Hematopoietic multipotent progenitor cell treated with erythropoietin and hydrocortisone succinate and interleukin-3 and kit ligand, for 8 days (in vitro differentiated cells): ENCODE results near the gene MUTYH.

ENCODE experiments used
- DNase-seq: peaks from one replicate; pipeline ENCODE4 v3.0.0-alpha.2; 2015

The MUTYH gene

DNA sequence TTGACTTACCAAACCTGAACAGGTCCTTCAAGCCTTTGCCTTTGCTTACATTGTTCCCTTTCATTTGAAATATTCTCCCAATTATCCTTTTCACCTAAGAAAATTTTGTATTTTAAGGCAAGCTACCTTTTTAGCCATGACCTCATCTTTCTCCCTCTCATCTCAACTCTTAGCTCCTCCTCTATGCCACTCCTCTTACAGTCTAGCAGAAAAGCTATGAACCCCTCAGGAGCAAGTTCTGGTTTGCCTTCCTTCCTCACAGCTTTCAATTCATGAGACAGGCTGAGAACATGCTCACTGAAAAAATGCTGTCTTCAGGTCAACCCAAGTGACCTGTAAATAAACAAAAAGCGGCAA is 8.3 kb upstream of the MUTYH start:
- no peak for DNase-seq

DNA sequence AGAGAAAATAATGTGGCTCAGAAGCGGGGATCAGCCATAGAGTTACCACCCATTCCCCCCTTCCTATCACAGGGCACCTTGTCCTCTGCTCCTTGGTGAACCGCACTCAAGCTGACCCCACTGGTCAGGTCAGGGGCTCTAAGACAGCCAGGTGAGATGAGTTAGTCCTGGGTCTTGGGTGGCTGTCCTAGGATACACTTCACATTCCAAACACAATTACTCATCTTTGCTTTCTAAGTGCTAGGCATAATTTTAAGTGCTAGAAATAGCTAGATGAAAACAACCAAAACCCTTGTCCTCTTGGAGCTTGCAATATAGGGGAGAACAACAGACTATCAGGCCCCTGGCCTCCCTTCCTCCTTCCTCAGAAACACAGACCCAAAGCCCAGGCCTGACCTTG is 7.8 kb upstream of the MUTYH start:
- no peak for DNase-seq

DNA sequence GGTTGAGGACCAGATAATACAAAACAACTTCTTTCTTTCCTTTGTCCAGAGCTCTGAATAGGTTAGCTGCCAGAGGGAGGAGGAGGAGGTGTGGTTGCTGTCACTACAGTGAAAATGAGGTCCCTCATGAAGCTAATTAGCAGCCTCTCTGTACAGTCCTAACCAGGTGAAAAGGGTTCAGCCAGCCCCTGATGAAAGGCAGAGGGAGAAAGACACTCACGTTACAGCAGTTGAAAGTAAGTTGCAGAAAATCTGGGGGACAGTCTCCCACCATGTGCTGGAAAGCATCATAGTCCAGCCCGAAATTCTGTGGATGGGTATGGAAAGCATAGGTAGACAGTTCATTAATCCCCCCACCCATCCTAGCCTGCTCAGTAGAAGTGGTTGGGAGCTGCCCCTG is 6.2 kb upstream of the MUTYH start:
- no peak for DNase-seq

DNA sequence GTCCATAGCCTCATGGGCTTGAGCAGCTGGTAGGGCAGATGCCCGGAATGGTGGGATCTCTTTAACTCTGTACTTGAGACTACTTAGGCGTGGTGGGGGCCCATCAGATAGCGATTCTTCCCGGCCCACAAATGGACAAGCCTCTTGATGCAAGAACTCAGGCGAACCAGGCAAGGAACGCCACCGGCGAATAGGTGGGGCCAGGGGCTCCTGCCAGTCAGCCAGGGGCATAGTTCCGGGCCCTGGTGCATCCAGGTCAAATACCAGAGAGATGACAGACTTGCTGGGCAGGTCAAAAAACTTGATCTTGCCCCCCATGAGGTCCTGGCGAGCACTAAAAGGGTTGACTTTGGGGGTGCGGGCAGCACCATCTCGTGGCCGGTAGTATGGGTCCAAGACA is 4.8 kb upstream of the MUTYH start:
- no peak for DNase-seq

DNA sequence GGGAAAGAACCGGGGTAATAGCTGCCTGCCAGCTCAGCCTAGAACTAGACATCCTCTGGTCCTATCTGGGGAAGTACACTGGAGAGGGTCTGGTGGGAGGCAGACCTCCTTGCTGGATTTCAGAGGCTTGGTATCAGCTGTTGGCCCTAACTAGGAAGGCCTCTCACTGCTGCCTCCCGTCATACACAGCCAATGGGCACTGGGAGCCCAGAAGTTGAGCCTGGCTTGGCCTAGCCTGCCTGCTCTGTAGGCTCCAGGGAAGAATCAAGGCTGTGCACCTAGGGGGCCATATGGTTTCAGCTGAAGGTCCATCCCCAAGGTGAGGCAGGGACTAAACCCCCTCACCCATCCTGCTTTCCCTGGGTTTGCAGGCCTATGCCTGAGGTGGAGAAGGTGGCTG is 4.3 kb upstream of the MUTYH start:
- DNase-seq, result no peak

DNA sequence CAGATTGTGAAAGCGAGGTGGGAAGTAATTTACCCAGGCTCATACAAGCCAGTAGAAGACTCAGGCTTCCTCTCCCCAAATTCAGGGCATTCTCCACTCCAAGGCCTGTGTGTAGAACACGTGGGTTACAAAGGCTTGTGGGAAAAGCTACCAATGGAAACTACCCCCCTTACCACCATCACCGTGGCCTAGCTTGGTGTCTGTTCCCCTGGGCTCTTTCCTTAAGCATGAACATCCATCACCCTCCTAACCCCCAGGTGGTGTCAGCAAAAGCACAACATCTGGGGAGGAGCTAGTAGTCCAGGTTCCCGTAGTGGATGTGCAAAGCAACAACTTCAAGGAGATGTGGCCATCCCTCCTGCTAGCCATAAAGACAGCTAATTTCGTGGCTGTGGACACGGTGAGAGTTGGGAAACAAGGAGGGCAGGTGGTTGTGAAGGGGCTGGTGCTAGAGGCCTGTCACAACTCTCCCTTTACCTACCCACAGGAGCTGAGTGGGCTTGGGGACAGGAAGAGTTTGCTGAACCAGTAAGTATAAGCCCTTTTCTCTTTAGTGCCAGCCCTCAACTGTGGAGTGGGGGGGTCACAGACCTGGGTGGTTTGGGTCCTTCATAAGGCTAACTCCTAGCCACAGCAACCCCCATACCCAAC is 701 bp upstream of the MUTYH start:
- peak; percentile 69 for DNase-seq

DNA sequence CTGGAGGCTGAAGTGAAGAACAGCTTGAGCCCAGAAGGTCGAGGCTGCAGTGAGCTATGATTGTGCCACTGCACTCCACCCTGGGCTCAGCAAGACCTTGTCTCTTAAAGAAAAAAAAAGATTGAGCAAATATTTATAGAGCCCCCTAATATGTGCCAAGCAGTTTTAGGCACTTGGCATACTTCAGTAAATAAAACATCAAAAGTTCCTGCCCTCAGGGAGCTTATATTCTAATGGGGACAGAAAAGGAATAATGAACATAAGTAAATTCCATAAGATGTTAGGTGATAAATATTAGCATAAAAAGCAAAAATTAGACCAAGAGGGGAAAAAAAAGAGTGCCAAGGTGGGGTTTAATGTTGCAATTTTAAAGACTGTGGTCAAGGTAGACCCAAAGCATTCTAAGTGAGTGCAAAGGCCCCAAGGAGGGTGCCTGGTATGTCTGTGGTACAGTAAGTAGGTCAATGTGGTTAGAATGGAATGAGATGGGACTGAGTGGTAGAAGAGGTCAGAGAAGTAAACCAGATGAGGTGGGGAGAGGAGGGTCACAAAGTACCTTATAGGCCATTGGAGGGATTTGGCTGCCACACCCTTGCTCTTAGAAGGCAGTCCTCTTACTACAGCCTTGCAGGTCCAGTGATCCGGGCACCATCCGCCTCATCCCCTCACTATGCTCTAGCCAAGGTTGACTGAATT is 2.5 kb downstream of the MUTYH start:
- no peak for DNase-seq

DNA sequence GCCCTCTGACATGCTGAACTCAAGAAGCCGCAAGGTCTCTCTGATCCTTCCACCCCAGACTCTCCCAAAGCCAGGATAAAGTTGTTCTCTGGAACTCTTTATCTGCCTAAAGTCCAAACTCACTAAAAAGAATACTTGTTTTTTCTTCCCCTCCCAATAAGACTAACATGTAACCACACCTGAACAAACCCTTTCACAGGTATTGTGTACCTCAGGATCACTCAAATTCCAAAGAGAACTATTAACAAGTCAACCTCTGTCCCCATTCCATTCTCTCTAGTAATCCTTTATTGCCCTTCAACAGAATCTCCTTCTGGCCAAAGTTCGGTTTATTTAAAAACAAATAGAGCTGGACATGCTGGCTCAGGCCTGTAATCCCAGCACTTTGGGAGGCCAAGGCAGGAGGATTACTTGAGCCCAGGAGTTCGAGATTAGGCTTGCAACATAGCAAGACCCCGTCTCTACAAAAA is 4.3 kb downstream of the MUTYH start:
- DNase-seq, result no peak

DNA sequence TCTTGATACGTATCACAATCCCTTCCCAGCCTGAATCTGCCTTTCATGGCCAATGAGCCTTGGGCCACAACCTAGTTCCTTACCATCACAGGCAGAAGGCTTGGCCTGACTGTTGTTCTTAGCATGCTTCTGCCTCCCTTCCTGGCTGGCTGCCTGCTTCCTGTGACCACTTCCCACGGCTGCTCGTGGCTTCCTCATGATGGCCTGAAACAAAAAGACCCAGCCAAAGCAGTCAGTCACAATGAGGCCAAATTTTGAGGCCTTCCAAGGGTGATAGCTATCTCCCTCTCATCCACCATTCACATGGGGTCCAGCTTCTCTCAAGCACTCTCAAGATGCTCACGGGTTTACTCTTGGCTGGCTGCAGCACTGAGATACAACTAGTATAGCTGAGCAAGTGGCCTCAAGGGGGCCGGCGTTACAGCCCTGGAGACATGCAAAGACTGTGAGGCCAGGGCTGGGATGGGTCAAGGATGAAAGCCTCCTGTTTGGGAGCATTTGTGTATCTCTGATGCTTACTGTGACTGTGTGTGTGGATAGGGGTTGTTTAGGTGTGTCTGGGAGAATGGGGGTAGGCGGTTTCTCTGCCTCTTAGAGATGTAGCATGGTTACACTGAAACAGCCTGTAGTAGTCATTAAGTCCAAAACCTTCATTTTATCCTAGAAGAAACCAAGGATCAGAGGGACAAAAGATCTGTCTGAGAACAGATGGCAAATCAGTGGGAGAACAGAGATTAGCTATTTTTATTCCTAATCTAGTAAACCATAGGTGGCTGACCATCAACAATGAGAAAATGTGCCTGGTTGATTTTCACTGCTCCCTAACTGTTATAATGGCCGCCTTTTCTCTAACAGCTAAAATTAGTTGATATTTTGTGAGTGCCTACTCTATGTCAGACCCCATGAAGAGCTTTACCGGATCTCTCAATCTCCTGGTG is 5.7 kb downstream of the MUTYH start:
- no peak for DNase-seq

DNA sequence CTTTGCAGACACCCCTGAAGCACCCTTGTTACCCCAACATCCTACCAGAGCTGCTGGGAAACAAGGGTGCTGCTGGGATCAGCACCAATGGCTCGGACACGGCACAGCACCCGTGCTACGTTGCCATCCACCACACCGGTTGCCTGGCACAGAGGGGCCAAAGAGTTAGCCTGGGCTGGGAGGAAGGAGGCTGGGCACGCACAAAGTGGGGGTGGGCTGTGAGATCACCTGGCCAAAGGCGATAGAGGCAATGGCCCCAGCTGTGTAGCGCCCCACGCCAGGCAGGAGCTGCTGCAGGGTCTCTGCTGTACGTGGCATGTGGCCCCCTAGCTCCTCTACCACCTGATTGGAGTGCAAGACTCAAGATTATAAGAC is 7.9 kb downstream of the MUTYH start:
- DNase-seq, result no peak

DNA sequence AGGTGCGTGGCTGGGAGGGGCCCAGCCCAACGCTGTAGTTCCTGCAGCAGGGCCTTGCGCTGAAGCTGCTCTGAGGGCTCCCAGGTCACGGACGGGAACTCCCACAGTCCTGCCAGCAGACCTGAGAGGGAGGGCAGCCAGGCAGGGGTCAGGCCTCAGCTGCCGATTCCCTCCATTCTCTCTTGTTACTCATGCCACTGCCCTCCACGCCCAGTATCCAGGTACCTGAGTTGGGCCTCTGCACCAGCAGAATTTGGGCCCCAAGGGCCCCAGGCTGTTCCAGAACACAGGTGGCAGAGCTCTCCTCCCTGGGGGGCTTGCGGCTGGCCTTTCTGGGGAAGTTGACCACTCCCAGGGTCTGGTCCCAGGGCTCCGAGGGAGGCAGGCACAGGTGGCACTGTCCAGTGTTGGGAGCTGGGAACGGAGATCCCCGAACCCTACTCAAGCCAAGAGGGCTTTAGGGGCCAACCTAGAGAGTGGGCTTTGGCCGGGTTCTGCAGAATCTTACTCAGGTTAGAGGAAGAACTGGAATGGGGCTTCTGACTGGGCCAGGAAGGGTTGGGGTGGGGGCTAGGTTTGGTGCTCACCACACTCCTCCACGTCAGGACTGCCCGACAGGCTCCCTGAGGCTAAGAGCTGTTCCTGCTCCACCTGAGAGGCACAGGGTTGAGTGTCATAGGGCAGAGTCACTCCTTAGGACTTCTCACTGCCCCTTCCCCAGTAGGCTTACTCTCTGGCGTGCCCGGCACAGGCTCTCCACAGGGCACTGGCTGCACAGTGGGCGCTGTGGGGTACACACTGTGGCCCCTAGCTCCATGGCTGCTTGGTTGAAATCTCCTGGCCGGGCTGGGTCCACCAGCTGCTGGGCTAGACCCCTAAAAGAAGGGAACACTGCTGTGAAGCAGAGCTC is 8.5 kb downstream of the MUTYH start:
- DNase-seq, result no peak

DNA sequence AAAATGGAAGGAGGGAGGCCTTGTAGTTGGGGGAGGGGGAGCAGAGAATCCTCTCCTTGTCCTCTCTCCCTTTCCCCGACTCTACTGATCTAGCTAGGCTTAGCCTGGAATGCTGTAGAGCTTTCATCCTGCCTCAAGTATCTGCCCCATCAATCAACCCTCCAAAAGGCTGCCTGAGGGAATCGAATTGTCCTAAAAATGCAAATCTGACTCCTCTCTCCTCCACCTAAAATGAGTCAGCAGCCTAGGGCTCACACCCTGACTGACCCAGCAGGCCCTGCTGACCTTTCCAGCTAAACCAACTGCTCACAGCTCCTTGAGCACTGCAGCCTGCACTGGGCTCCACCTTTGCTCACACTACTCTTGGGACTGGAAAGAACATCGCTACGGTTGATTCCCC is 10.8 kb downstream of the MUTYH start:
- DNase-seq, result no peak

DNA sequence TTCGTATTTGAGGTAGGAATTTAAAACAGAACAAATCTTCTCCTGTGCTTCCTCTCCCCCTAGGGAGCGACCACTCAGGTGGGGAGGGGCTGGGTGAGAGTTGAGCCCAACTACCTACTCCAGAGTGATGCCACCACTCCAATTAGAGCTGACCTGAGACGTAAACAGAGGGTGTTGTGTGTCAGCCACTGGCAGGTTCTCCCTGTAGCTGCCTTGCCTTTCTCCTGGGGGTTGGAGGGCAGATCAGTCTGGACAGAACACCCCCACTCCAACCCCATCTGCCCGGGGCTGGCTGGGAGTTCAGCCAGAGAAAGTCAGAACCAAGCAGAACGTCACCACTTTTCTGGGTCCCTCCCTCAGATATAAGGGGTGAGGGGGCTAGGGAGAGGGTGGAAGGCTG is 11.6 kb downstream of the MUTYH start:
- DNase-seq, result no peak

DNA sequence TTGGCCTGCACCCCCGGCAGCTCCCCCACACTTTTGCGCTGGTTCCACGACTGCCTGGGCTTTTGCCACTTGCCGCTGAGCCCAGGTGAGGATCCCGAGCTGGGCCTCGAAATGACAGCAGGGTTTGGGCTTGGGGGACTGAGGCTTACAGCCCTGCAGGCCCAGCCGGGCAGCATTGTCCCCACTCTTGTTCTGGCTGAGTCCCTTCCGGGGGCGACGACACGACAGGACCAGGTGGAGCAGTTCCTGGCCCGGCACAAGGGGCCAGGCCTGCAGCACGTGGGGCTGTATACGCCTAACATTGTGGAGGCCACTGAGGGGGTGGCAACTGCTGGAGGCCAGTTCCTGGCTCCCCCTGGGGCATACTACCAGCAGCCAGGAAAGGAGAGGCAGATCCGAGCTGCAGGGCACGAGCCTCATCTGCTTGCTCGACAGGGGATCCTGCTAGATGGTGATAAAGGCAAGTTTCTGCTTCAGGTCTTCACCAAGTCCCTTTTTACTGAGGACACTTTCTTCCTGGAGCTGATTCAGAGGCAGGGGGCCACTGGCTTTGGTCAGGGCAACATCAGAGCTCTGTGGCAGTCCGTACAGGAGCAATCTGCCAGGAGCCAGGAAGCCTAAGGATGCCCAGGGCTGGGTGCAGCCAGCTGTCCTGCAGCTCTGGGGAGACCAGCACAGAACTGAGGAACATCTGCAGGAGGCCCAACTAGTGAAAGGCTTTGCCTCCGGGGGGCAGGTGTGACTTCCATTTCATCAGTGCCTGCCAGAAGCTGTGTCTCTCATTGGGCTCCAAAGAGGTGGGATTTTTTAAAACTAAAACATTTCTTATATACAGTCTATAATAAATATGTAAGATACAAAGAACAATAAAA is 12.4 kb downstream of the MUTYH start:
- peak; percentile 56 for DNase-seq

DNA sequence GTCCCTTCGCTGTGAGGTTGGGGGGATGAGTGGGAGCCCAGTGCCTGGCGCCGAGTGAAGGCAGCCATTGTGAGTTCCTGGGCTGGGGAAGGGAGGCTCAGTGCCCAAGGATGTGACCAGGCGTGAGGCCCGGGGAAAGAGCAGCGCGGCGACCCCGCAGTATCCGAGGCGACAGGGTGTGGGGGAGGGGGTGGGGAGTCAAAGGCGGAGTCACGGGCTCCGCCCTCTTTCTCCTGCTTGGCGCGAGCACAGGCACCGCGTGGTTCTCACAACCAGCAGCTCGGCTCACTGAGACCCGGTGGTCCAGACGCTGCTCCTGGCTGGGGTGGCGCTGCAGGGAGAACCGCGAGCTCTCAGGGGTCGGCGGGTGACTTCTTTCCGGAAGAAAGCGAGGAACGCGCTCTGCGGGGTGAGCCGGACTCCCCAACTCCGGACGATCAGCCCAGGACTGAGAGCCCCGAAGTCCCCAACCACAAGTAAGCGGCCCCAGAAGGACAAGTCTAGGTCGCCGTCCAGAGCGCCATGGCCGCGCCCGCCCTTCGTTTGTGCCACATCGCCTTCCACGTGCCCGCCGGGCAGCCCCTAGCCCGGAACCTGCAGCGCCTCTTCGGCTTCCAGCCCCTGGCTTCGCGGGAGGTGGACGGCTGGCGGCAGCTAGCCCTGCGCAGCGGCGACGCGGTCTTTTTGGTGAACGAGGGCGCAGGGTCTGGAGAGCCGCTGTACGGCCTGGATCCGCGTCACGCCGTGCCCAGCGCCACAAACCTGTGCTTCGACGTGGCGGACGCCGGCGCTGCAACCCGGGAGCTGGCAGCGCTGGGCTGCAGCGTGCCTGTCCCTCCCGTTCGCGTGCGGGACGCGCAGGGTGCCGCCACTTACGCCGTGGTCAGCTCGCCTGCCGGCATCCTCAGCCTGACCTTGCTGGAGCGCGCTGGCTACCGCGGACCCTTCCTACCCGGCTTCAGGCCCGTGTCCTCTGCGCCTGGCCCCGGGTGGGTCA is 13.3 kb downstream of the MUTYH start, which contains the start of gene HPDL:
TSS of gene HPDL (plus strand) at position 269 of the 997 bp plus-strand sequence. CDS start at position 523, 254 bp downstream.
- DNase-seq, result peak; percentile 79

DNA sequence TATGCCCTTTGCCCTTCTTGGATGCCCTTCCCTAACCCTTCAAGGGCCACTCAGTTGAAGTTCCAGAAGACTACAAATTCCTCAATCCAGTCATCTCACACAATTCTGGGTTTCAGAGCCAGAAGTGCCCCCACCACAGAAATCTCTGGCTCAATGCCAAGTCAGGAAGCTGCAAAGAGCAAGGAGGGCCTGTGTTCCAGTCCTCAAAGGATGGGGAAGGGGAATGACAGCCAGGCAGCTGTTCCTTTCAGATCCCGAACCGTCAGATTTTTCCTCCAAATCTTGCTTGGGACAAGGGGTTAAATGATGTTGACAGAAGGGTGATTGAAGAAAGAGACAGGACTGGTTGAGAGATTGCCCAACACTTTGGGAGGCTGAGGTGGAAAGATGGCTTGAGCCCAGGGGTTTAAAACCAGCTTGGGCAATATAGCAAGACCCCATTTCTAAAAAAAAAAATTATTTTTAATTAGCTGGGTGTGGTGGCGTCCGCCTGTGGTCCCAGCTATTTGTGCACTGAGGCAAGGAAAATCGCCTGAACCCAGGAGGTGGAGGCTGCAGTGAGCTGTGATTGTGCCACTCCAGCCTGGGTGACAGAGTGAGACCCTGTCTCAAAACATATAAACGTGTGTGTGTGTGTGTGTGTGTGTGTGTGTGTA is 14.3 kb downstream of the MUTYH start:
- no peak for DNase-seq

DNA sequence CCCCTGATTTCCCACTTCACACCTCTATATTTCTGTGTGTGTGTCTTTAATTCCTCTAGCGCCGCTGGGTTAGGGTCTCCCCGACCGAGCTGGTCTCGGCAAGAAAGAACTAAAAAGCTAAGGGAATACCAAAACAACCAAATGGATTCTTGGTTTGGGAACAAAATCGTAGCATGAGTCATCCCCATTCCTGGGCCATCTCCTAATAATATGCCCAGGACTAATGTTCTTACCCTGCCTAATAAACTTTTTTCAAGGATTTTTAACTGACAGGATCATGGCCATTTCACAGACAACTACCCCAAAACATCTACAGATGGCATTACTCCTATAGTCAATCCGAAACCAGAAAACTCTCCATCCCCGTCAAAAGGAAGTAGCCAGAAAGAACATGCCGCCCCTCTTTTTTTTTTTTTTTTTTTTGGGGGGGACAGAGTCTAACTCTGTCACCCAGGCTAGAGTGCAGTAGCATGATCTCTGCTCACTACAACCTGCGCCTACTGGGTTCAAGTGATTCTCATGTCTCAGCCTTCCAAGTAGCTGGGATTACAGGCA is 17.7 kb downstream of the MUTYH start:
- no peak for DNase-seq

DNA sequence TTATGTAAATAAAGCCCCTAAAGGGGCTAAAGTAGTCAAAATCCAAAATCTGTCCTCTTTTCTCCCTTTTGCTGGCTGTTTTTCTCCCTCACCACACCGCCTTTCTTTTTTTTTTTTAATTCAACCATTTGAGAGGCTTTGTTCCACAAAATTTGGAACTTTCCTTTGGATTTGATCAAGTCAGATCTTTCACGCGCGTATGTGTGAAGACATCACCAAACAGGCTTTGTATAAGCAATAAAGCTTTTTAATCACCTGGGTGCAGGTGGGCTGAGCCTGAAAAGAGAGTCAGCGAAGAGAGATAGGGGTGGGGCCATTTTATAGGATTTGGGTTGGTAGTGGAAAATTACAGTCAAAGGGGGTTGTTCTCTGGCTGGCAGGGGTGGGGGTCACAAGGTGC is 18.8 kb downstream of the MUTYH start:
- DNase-seq, result no peak

DNA sequence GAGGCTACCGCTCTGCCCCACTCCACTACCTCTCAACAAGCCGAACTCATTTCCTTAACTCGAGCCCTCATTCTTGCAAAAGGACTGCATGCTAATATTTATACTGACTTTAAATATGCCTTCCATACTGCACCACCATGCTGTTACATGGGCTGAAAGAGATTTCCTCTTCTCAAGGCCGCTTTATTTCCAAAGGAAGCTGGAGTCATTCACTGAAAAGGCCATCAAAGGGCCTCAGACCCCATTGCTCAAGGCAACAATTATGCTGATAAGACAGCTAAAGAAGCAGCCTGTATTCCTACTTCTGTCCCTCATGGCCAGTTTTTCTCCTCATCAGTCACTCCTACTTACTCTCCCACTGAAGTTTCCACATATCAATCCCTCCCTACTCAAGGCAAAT is 20.5 kb downstream of the MUTYH start:
- DNase-seq, result no peak
